HG02973 (cell line): ENCODE results near the gene SLC17A7.

Experiments
- ATAC-seq: cut with Tn5 transposase; IDR thresholded peaks from one replicate; pipeline ENCODE4 v1.9.1; 2021; ENCODE audit warnings: moderate library complexity; ENCODE audit not compliant: unreplicated experiment

Gene SLC17A7

GRCh38 chr19:49428547-49429451 lies 12.5 kb downstream of the SLC17A7 start:
- ATAC-seq = no peak

GRCh38 chr19:49427855-49428546 lies 13.3 kb downstream of the SLC17A7 start:
- ATAC-seq = no peak

DNA sequence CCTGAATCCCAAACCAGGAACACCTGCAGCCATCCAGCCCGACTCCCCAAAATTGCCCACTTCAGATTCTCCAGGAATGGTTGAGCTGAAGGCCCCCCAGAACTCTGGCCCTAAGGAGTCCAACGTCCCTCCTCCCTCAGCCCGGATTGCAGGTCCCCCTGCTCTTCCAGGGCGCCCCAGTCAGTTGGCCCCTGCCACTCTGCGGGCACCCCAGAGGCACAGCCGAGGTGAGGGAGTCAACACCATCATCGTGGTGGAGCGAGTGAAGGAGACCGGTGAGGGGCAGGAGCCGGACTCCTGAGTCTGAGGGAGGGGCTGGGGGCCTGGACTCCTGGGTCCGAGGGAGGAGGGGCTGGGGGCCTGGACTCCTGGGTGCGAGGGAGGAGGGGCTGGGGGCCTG lies 14.0 kb downstream of the SLC17A7 start:
- ATAC-seq = no peak

GRCh38 chr19:49425922-49426592 lies 15.3 kb downstream of the SLC17A7 start:
- ATAC-seq = no peak

DNA sequence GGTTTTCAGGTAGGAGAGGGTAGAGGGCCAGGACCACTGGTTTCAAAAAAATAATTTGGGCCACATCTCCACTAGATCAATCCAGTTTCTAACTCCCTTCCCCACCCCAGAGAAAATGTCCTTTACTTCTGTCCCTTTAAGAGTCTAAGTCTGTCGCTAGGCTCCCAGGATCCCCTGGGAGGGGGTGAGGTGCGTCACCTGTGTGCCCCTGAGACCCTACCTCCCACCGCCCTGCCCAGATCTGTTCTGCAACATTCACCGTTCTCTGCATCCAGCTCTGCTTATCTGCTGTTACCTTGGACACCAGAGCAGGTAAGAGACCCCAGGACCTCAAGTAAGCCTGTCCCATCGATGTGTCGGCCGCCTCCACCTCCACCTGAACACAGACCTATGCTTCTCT lies 16.1 kb downstream of the SLC17A7 start, which contains the start of gene GFY:
GFY (plus strand) TSS at position 211 of the 400 bp plus-strand sequence. CDS start 1,043 bp downstream, outside the sequence.
- no peak for ATAC-seq

- ATAC-seq = no peak
Measured at GRCh38 chr19:49423985-49424303, 17.4 kb downstream of the SLC17A7 start.

DNA sequence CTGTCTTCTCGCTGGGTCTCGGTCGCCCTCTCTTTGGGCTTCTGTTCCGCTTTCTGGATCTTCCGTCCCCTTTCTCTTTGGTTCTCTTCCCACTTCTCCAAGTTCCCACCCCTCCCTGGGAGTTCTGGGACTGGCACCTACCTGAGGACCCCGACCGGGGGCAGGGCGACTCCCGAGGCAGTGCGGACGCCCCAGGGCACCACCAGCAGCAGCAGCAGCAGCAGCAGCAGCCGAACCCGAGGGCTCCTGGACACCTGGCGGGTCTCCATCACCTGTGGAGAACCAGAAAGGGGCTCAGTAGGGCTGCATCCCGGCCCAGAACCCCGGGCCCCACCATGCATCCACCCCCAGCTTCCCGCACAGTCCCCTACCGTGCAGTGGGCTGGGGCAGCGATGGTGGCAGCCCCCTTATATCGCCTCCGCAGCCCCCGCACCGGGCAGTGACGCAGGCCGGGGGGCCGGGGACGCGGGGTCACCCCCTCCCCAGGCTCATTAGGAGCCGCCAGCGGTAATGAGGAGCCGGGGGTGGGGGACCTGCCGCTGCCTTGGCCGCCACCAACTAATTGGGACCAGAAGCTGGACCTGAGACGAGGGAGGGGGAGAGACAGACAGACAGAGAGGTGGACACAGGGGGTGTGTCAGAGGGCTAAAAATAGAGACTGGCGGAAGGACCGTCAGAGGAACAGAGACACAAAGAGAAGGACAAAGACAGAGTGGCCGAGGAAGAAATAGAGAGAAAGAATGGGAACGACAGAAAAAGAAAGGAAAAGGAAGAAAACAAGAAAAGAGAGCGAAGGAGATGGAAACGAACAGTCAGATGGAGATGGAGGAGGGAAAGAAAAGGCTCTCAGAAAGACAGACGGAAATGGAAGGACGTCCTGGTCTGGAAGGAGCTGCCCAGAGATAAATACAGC lies 18.0 kb downstream of the SLC17A7 start, which contains the start of gene PTH2:
PTH2 (minus strand) TSS at position 371 of the 914 bp plus-strand sequence; CDS start at position 269, 102 bp downstream.
- no peak for ATAC-seq

GRCh38 chr19:49422407-49423070 lies 18.8 kb downstream of the SLC17A7 start:
- ATAC-seq = no peak

GRCh38 chr19:49421878-49422202 lies 19.5 kb downstream of the SLC17A7 start:
- ATAC-seq = no peak

DNA sequence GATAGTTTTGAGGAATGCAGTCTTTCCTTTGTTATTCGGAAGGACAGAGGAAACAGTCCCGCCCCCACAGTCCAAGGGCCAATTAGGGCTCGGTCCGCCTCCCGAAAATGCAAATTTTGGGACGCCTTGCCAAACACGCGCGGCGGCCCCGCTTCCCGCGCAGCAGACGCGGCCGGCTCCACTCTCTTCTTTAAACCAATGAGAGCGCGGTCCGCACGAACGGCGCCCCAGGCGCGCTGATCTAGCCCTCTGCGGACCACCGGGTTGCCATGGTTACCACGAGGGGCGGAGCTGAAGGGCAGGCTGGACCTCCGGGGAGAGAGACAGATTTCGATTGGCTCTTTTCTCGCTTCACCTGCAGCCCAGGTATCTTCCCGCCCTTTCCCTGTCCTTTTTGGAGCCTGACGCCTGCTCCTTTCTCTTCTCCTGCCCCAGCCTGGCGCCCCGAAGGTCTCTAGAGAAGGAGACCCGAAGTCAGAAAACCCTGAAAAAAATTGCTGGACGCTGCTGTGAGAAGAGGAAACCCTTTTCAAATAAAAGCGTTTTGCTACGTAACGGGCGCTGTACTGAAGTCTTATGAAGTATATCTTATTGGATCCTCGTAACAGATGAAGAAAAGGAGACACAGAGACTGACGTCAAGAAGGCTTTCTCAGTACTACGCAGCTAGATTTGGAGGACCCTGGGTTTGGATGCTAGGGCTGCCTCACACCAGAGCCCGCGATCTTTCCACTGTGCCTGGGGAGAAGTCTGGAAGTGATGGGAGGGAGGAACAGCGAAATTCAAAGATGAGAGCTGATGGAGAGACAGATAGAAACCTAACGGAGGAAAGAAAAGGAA lies 20.1 kb downstream of the SLC17A7 start:
- no peak for ATAC-seq

GRCh38 chr19:49420227-49420626 lies 21.1 kb downstream of the SLC17A7 start:
- ATAC-seq = no peak

- no peak for ATAC-seq
Measured at GRCh38 chr19:49419173-49419572, 22.2 kb downstream of the SLC17A7 start.

- ATAC-seq = no peak
Measured at GRCh38 chr19:49418511-49418910, 22.8 kb downstream of the SLC17A7 start.

DNA sequence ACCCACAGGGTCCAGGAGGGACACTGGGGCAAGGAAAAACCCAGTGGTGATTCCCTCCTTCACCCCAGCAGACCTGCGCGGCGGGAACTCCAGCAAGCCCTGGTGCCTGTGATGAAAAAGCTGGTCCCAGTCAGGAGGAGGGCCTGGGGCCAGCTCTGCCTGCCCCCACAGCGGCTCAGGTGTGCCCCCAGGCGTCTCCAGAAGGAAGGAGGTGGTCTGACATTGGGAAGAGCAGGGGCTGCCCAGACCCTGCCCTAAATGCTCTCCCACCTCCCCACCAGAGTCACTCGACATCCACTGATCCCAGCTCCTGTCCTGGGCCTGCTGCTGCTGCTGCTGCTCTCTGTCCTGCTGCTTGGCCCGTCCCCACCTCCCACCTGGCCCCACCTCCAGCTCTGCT lies 24.2 kb downstream of the SLC17A7 start:
- ATAC-seq = no peak

- no peak for ATAC-seq
Measured at GRCh38 chr19:49415810-49416200, 25.5 kb downstream of the SLC17A7 start.

- ATAC-seq = peak; percentile 54
Measured at GRCh38 chr19:49415102-49415809, 26.1 kb downstream of the SLC17A7 start.

DNA sequence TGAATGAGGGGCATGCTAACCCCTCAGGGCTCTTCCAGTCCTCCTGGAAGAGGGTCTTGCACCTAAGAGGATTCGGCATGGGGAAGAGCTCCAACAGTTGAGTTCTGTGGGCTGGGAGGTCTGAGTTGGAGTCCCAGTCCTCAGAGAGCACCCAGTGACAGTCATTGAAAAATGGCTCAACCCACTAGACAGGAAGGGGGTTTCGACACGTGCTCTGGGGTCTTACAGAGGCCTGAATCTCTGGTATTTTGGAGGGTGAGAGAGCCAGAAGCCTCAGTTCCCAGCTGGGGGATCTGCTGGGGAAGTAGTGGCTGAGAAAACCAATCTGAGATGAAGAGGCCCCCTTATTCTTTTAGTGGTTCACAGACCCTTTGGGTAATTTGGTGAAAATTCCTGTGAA lies 27.1 kb downstream of the SLC17A7 start:
- no peak for ATAC-seq

DNA sequence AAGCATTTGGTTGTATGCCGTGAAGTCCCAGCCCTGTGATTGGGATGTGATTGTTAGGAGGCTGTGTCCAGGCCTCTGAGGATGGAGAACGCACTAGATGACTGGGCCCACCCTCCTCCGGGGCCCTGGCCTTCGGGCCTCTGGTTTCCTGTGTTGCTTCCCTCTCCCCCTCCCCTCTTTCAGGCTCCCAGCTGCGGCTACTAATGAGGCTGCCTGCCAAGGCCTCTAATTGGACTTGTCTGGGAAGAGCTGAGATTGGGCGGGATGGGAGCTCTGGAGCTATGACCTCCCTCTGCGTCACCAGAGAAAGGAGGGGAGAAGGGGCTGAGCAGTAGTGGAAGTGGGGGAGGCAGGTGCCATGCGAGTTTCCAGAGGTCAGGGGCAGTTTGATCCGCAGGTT lies 28.0 kb downstream of the SLC17A7 start:
- no peak for ATAC-seq
